ENCODE data around the gene ABCC12. TPM values are rescaled to one million over a fixed set of nuclear protein-coding genes. Genes with fewer than 3 reads are reported as not detected.

ABCC12 gene
- total and polyA plus RNA-seq, 2 donors from 2014 or later, result not detected

- Histone ChIP-seq H3K27ac (ENCODE audit: low read depth in 2 of 2, low read length in 2 of 2) (no peak overlapping the region), H3K36me3 (ENCODE audit: control insufficient read depth in 2 of 3, insufficient read depth in 3 of 3, low read length in 3 of 3) (no peaks in the 10 kb centered on the region), H3K4me3 (ENCODE audit: low read length in 3 of 3) (no peak overlapping the region), H3K27me3 (ENCODE audit: control insufficient read depth, insufficient read depth, low read length) (no peaks in the 10 kb centered on the region), H3K4me1 (ENCODE audit: control insufficient read depth in 2 of 3, insufficient read depth in 2 of 3, low read depth in 1 of 3, low read length in 3 of 3) (no peaks in the 10 kb centered on the region), H3K9ac (ENCODE audit: low read length in 3 of 3) (no peak overlapping the region), H3K9me3 (ENCODE audit: control insufficient read depth in 2 of 3, insufficient read depth in 1 of 3, low read length in 3 of 3) (no peaks in the 10 kb centered on the region)
- DNase-seq, result peak in 1 of 5 donors; percentile 21
- TF ChIP-seq CTCF (IDR thresholded peaks at IDR 0.05; ENCODE audit: borderline replicate concordance, extremely low read depth, insufficient read depth), result no peak
- intact Hi-C loops (cut with DNase I), result no loop called here
- no peak for FAIRE-seq
Observed at GRCh38 chr16:48113471-48113870, 42.3 kb downstream of the ABCC12 start.

- FAIRE-seq (no peak), DNase-seq (peak in 2 of 5 donors; percentile 11 to 22)
- intact Hi-C loops (cut with DNase I), result no loop called here
- no peak overlapping the region for H3K4me3 ChIP-seq (ENCODE audit: low read length in 3 of 3)
- H3K27ac ChIP-seq (ENCODE audit: low read depth in 2 of 2, low read length in 2 of 2), result no peak overlapping the region
- H3K9me3 ChIP-seq (ENCODE audit: control insufficient read depth in 2 of 3, insufficient read depth in 1 of 3, low read length in 3 of 3), result no peaks in the 10 kb centered on the region
- H3K4me1 ChIP-seq (ENCODE audit: control insufficient read depth in 2 of 3, insufficient read depth in 2 of 3, low read depth in 1 of 3, low read length in 3 of 3), result no peaks in the 10 kb centered on the region
- no peak for TF ChIP-seq CTCF (IDR thresholded peaks at IDR 0.05; ENCODE audit: borderline replicate concordance, extremely low read depth, insufficient read depth)
- H3K36me3 ChIP-seq (ENCODE audit: control insufficient read depth in 2 of 3, insufficient read depth in 3 of 3, low read length in 3 of 3), result no peaks in the 10 kb centered on the region
- no peak overlapping the region for H3K9ac ChIP-seq (ENCODE audit: low read length in 3 of 3)
- H3K27me3 ChIP-seq (ENCODE audit: control insufficient read depth, insufficient read depth, low read length), result no peaks in the 10 kb centered on the region
Observed at GRCh38 chr16:48113001-48113400, 42.8 kb downstream of the ABCC12 start.

GRCh38 chr16:48112600-48112999 is 43.2 kb downstream of the ABCC12 start:
- Histone ChIP-seq H3K36me3 (ENCODE audit: control insufficient read depth in 2 of 3, insufficient read depth in 3 of 3, low read length in 3 of 3) (no peaks in the 10 kb centered on the region), H3K27ac (ENCODE audit: low read depth in 2 of 2, low read length in 2 of 2) (no peak overlapping the region), H3K9ac (ENCODE audit: low read length in 3 of 3) (no peak overlapping the region), H3K9me3 (ENCODE audit: control insufficient read depth in 2 of 3, insufficient read depth in 1 of 3, low read length in 3 of 3) (no peaks in the 10 kb centered on the region), H3K4me1 (ENCODE audit: control insufficient read depth in 2 of 3, insufficient read depth in 2 of 3, low read depth in 1 of 3, low read length in 3 of 3) (no peaks in the 10 kb centered on the region), H3K4me3 (ENCODE audit: low read length in 3 of 3) (no peak overlapping the region), H3K27me3 (ENCODE audit: control insufficient read depth, insufficient read depth, low read length) (no peaks in the 10 kb centered on the region)
- intact Hi-C loops (cut with DNase I), result no loop called here
- no peak for FAIRE-seq
- TF ChIP-seq CTCF (IDR thresholded peaks at IDR 0.05; ENCODE audit: borderline replicate concordance, extremely low read depth, insufficient read depth), result no peak
- DNase-seq, result peak in 3 of 5 donors; percentile 42 to 78 (median 66)

- no peak overlapping the region for H3K4me3 ChIP-seq (ENCODE audit: low read length in 3 of 3)
- H3K9me3 ChIP-seq (ENCODE audit: control insufficient read depth in 2 of 3, insufficient read depth in 1 of 3, low read length in 3 of 3), result no peaks in the 10 kb centered on the region
- H3K36me3 ChIP-seq (ENCODE audit: control insufficient read depth in 2 of 3, insufficient read depth in 3 of 3, low read length in 3 of 3), result no peaks in the 10 kb centered on the region
- H3K9ac ChIP-seq (ENCODE audit: low read length in 3 of 3), result no peak overlapping the region
- no peaks in the 10 kb centered on the region for H3K4me1 ChIP-seq (ENCODE audit: control insufficient read depth in 2 of 3, insufficient read depth in 2 of 3, low read depth in 1 of 3, low read length in 3 of 3)
- H3K27me3 ChIP-seq (ENCODE audit: control insufficient read depth, insufficient read depth, low read length), result no peaks in the 10 kb centered on the region
- H3K27ac ChIP-seq (ENCODE audit: low read depth in 2 of 2, low read length in 2 of 2), result no peak overlapping the region
- DNase-seq, result no peak
- no peak for TF ChIP-seq CTCF (IDR thresholded peaks at IDR 0.05; ENCODE audit: borderline replicate concordance, extremely low read depth, insufficient read depth)
- intact Hi-C loops (cut with DNase I), result no loop called here
- no peak for FAIRE-seq
Observed at GRCh38 chr16:48110982-48111381, 44.8 kb downstream of the ABCC12 start.
